Measurements from ENCODE around the gene WDR4.
"Not testable (repeated sequence)": the region's sequence is repeated elsewhere in the genome, so short reads cannot be mapped to it uniquely, and the experiment has no call there.

WDR4 gene

GRCh38 chr21:42878993-42879787, at the start of gene WDR4:
Gene WDR4 (minus strand): TSS chr21:42879539. CDS start chr21:42879495, 44 bp downstream.
- peak; percentile 98 for DNase-seq

GRCh38 chr21:42927474-42928200, 48.3 kb upstream of the WDR4 start:
- not testable (repeated sequence) for DNase-seq

GRCh38 chr21:42925114-42925926, 46.0 kb upstream of the WDR4 start, which contains the start of gene ERVH48-1:
Gene ERVH48-1 (minus strand): TSS chr21:42925630. CDS start chr21:42919006, 6,624 bp downstream.
- no peak for DNase-seq

- no peak for DNase-seq
These were observed 45.1 kb upstream of the WDR4 start for GRCh38 chr21:42924433-42924751.

- peak; percentile 94 for DNase-seq
These were observed 44.5 kb upstream of the WDR4 start for GRCh38 chr21:42923553-42924432.

- no peak for DNase-seq
These were observed 43.6 kb upstream of the WDR4 start for GRCh38 chr21:42922918-42923317.

- DNase-seq, result no peak
These were observed 42.6 kb upstream of the WDR4 start for GRCh38 chr21:42921927-42922326.

GRCh38 chr21:42918291-42918690, 39.0 kb upstream of the WDR4 start:
- DNase-seq, result no peak

GRCh38 chr21:42913476-42913875, 34.1 kb upstream of the WDR4 start:
- DNase-seq, result no peak

- not testable (repeated sequence) for DNase-seq
These were observed 32.6 kb upstream of the WDR4 start for GRCh38 chr21:42911920-42912319.

- not testable (repeated sequence) for DNase-seq
These were observed 29.1 kb upstream of the WDR4 start for GRCh38 chr21:42908484-42908883.

- no peak for DNase-seq
These were observed 26.9 kb upstream of the WDR4 start for GRCh38 chr21:42906233-42906632.

- no peak for DNase-seq
These were observed 25.9 kb upstream of the WDR4 start for GRCh38 chr21:42905195-42905594.

GRCh38 chr21:42903817-42904216, 24.5 kb upstream of the WDR4 start:
- no peak for DNase-seq

- DNase-seq, result no peak
These were observed 21.1 kb upstream of the WDR4 start for GRCh38 chr21:42900446-42900845.

GRCh38 chr21:42892931-42893755, 13.8 kb upstream of the WDR4 start, which contains the start of gene NDUFV3:
Gene NDUFV3 (plus strand): TSS chr21:42893309. CDS start chr21:42893334, 25 bp downstream.
- peak; percentile 99 for DNase-seq

GRCh38 chr21:42892582-42892930, 13.2 kb upstream of the WDR4 start:
- DNase-seq, result no peak

- DNase-seq, result no peak
These were observed 8.0 kb upstream of the WDR4 start for GRCh38 chr21:42887326-42887725.

- DNase-seq, result no peak
These were observed 4.6 kb upstream of the WDR4 start for GRCh38 chr21:42883921-42884320.

GRCh38 chr21:42880352-42880751, 1.0 kb upstream of the WDR4 start:
- no peak for DNase-seq

- DNase-seq, result no peak
These were observed 704 bp downstream of the WDR4 start for GRCh38 chr21:42878678-42878992.

- DNase-seq, result not testable (repeated sequence)
These were observed 3.5 kb downstream of the WDR4 start for GRCh38 chr21:42875811-42876210.

All from EL (cell line).